MG63 (cell line): Measurements from ENCODE around the gene NOS1AP. TPM values are rescaled to one million over a fixed set of nuclear protein-coding genes. Genes with fewer than 3 reads are reported as not detected.

Source experiments
- DNase-seq: peaks from one replicate; pipeline ENCODE4 v3.0.0-alpha.2; 2020
- H3K27me3 ChIP-seq: fragments of 250-450 bp; sonication (Bioruptor Pico); 2 replicates; pipeline ENCODE4 v1.5.1; 2020; ENCODE audit warnings: mild to moderate bottlenecking, moderate library complexity
- H3K36me3 ChIP-seq: fragments of 250-450 bp; sonication (Bioruptor Pico); 2 replicates; pipeline ENCODE4 v1.5.1; 2020; ENCODE audit warnings: mild to moderate bottlenecking, moderate library complexity
- H3K4me3 ChIP-seq: fragments of 250-450 bp; sonication (Bioruptor Pico); 2 replicates; pipeline ENCODE4 v1.5.1; 2020; ENCODE audit warnings: mild to moderate bottlenecking, moderate library complexity
- H3K9me3 ChIP-seq: fragments of 250-450 bp; sonication (Bioruptor Pico); 2 replicates; pipeline ENCODE4 v1.5.1; 2020; ENCODE audit warnings: mild to moderate bottlenecking, moderate library complexity
- total RNA-seq: library from RNA; depleted of rRNA; stranded (reverse); fragments of >200 nt; shearing (Covaris generic); gene quantifications from 2 replicates; pipeline ENCODE4 v1.2.3, GENCODE V29; 2014; ENCODE audit warnings: low replicate concordance

NOS1AP gene
- total RNA-seq, 1 experiment from 2014 or later: not detected

GRCh38 chr1:162107911-162108310 lies 38.4 kb downstream of the NOS1AP start:
- H3K9me3 ChIP-seq: 0 out of 2 replicates have a peak, but pooled peaks cover 2% of the 10 kb centered on the region
- DNase-seq: no peak
- peaks cover 11% of the 10 kb centered on the region for H3K27me3 ChIP-seq

GRCh38 chr1:162108426-162108825 lies 38.9 kb downstream of the NOS1AP start:
- no peak for DNase-seq
- Histone ChIP-seq H3K4me3 (no peak overlapping the region), H3K27me3 (peaks cover 11% of the 10 kb centered on the region), H3K36me3 (no peaks in the 10 kb centered on the region), H3K9me3 (0 out of 2 replicates have a peak, but pooled peaks cover 2% of the 10 kb centered on the region)

More at GRCh38 chr1:162107911-162108310, 38.4 kb downstream of the NOS1AP start:
- Histone ChIP-seq H3K36me3 (no peaks in the 10 kb centered on the region), H3K4me3 (no peak overlapping the region)

GRCh38 chr1:162110910-162111309 lies 41.4 kb downstream of the NOS1AP start:
- Histone ChIP-seq H3K4me3 (no peak overlapping the region), H3K36me3 (no peaks in the 10 kb centered on the region), H3K9me3 (no peaks in the 10 kb centered on the region), H3K27me3 (peaks cover 4% of the 10 kb centered on the region; the same call in 1 of the 2 replicates)
- DNase-seq: no peak

GRCh38 chr1:162111572-162111971 lies 42.1 kb downstream of the NOS1AP start:
- Histone ChIP-seq H3K9me3 (no peaks in the 10 kb centered on the region), H3K27me3 (peaks cover 4% of the 10 kb centered on the region; the same call in 1 of the 2 replicates), H3K36me3 (no peaks in the 10 kb centered on the region), H3K4me3 (no peak overlapping the region)
- DNase-seq: peak; percentile 34

- no peak for DNase-seq
These were observed 43.9 kb downstream of the NOS1AP start for GRCh38 chr1:162113419-162113818.

GRCh38 chr1:162117039-162117774 lies 47.7 kb downstream of the NOS1AP start:
- Histone ChIP-seq H3K9me3 (no peaks in the 10 kb centered on the region), H3K4me3 (no peak overlapping the region), H3K36me3 (no peaks in the 10 kb centered on the region), H3K27me3 (0 out of 2 replicates have a peak, but pooled peaks cover 2% of the 10 kb centered on the region)
- DNase-seq: no peak

More at GRCh38 chr1:162113419-162113818, 43.9 kb downstream of the NOS1AP start:
- Histone ChIP-seq H3K9me3 (no peaks in the 10 kb centered on the region), H3K36me3 (no peaks in the 10 kb centered on the region), H3K4me3 (no peak overlapping the region), H3K27me3 (0 out of 2 replicates have a peak, but pooled peaks cover 6% of the 10 kb centered on the region)

- no peaks in the 10 kb centered on the region for H3K9me3 ChIP-seq
- DNase-seq: no peak
- H3K36me3 ChIP-seq: no peaks in the 10 kb centered on the region
These were observed 48.6 kb downstream of the NOS1AP start for GRCh38 chr1:162118063-162118462.

GRCh38 chr1:162128693-162129356 lies 59.3 kb downstream of the NOS1AP start:
- H3K9me3 ChIP-seq: peaks cover 3% of the 10 kb centered on the region
- H3K27me3 ChIP-seq: 0 out of 2 replicates have a peak, but pooled peaks cover 2% of the 10 kb centered on the region
- H3K4me3 ChIP-seq: no peak overlapping the region
- no peak for DNase-seq
- no peaks in the 10 kb centered on the region for H3K36me3 ChIP-seq

More at GRCh38 chr1:162118063-162118462, 48.6 kb downstream of the NOS1AP start:
- Histone ChIP-seq H3K4me3 (no peak overlapping the region), H3K27me3 (0 out of 2 replicates have a peak, but pooled peaks cover 2% of the 10 kb centered on the region)

- Histone ChIP-seq H3K27me3 (0 out of 2 replicates have a peak, but pooled peaks cover 2% of the 10 kb centered on the region), H3K9me3 (peaks cover 3% of the 10 kb centered on the region), H3K4me3 (no peak overlapping the region), H3K36me3 (no peaks in the 10 kb centered on the region)
- no peak for DNase-seq
These were observed 60.8 kb downstream of the NOS1AP start for GRCh38 chr1:162130308-162130707.

- H3K36me3 ChIP-seq: no peaks in the 10 kb centered on the region
- no peaks in the 10 kb centered on the region for H3K9me3 ChIP-seq
These were observed 62.2 kb downstream of the NOS1AP start for GRCh38 chr1:162131400-162132321.

GRCh38 chr1:162133566-162133965 lies 64.1 kb downstream of the NOS1AP start:
- DNase-seq: no peak
- H3K27me3 ChIP-seq: 0 out of 2 replicates have a peak, but pooled peaks cover 2% of the 10 kb centered on the region
- H3K36me3 ChIP-seq: no peaks in the 10 kb centered on the region

More at GRCh38 chr1:162131400-162132321, 62.2 kb downstream of the NOS1AP start:
- H3K4me3 ChIP-seq: no peak overlapping the region
- DNase-seq: no peak
- 0 out of 2 replicates have a peak, but pooled peaks cover 2% of the 10 kb centered on the region for H3K27me3 ChIP-seq

GRCh38 chr1:162134646-162135045 lies 65.2 kb downstream of the NOS1AP start:
- no peaks in the 10 kb centered on the region for H3K27me3 ChIP-seq
- H3K9me3 ChIP-seq: no peaks in the 10 kb centered on the region
- H3K4me3 ChIP-seq: no peak overlapping the region
- H3K36me3 ChIP-seq: no peaks in the 10 kb centered on the region
- DNase-seq: no peak

More at GRCh38 chr1:162133566-162133965, 64.1 kb downstream of the NOS1AP start:
- H3K9me3 ChIP-seq: no peaks in the 10 kb centered on the region
- H3K4me3 ChIP-seq: no peak overlapping the region

GRCh38 chr1:162135271-162135775 lies 65.8 kb downstream of the NOS1AP start:
- no peaks in the 10 kb centered on the region for H3K36me3 ChIP-seq
- H3K27me3 ChIP-seq: no peaks in the 10 kb centered on the region
- no peaks in the 10 kb centered on the region for H3K9me3 ChIP-seq
- no peak overlapping the region for H3K4me3 ChIP-seq
- no peak for DNase-seq

GRCh38 chr1:162136760-162137159 lies 67.3 kb downstream of the NOS1AP start:
- H3K9me3 ChIP-seq: no peaks in the 10 kb centered on the region
- H3K36me3 ChIP-seq: no peaks in the 10 kb centered on the region
- DNase-seq: peak; percentile 66
- H3K4me3 ChIP-seq: no peak overlapping the region
- no peaks in the 10 kb centered on the region for H3K27me3 ChIP-seq

- no peak for DNase-seq
- Histone ChIP-seq H3K27me3 (no peaks in the 10 kb centered on the region), H3K36me3 (no peaks in the 10 kb centered on the region), H3K9me3 (no peaks in the 10 kb centered on the region), H3K4me3 (no peak overlapping the region)
These were observed 67.9 kb downstream of the NOS1AP start for GRCh38 chr1:162137179-162137960.
